ENCODE measurements around the gene RASGRF1. TPM values are rescaled to one million over a fixed set of nuclear protein-coding genes. Genes with fewer than 3 reads are reported as not detected.

The RASGRF1 gene
- total RNA-seq, 4 donors from 2014 or later, result 0.14 to 0.75 (median 0.64) TPM; not detected in 1

DNA sequence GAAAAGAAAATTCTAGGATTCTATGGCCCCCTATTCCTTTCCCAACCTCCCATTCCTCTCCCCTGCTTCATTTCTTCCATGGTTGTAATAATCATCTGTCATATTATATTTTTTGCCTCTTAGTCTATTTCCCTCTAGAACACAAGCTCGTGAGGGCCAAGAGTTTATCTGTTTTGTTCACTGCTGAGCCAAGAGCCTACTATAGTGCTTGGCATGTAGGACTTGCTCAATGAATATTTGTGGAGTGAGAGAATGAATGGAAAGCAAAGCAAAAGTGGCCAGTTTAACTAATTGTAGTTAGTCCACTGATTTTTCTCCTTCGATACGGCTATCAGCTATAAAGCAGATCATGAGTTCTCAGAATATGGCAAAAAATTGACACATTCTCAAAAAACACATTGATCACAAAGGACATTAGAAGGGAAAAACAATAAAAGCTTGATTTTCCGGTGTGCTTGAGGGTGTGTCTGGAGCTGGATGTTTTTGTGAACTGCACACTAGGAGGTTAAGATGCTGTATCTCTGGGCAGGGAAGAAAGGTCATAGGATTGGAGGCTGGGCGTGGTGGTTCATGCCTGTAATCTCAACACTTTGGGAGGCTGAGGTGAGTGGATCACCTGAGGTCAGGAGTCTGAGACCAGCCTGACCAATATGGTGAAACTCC lies 120.8 kb downstream of the RASGRF1 start:
- no peak overlapping the region for H3K4me3 ChIP-seq
- no peaks in the 10 kb centered on the region for H3K36me3 ChIP-seq
- in situ Hi-C loops (cut with MboI; ENCODE audit: low pct_ligation_motif_present in 1 of 4, low pct_unique_long_range_greater_than_20kb in 1 of 4, low sequenced_read_pairs in 3 of 4) (no loop called here), intact Hi-C loops (cut with DNase I; ENCODE audit: low total_unique reads) (no loop called here)
- no peaks in the 10 kb centered on the region for H3K9me3 ChIP-seq
- no peaks in the 10 kb centered on the region for H3K27me3 ChIP-seq
- TF ChIP-seq POLR2AphosphoS5 (IDR thresholded peaks at IDR 0.05) (no peak), EP300 (IDR thresholded peaks at IDR 0.05; ENCODE audit: low read depth) (no peak), POLR2A (IDR thresholded peaks at IDR 0.05) (no peak)
- TF ChIP-seq, protein P1, sequence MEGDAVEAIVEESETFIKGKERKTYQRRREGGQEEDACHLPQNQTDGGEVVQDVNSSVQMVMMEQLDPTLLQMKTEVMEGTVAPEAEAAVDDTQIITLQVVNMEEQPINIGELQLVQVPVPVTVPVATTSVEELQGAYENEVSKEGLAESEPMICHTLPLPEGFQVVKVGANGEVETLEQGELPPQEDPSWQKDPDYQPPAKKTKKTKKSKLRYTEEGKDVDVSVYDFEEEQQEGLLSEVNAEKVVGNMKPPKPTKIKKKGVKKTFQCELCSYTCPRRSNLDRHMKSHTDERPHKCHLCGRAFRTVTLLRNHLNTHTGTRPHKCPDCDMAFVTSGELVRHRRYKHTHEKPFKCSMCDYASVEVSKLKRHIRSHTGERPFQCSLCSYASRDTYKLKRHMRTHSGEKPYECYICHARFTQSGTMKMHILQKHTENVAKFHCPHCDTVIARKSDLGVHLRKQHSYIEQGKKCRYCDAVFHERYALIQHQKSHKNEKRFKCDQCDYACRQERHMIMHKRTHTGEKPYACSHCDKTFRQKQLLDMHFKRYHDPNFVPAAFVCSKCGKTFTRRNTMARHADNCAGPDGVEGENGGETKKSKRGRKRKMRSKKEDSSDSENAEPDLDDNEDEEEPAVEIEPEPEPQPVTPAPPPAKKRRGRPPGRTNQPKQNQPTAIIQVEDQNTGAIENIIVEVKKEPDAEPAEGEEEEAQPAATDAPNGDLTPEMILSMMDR (IDR thresholded peaks at IDR 0.05), result no peak
- DNase-seq, result no peak
- no peak overlapping the region for H3K27ac ChIP-seq
- H3K4me1 ChIP-seq, result peaks cover 0 to 8% (median 0%) of the 10 kb centered on the region in 4 donors
- WGBS, 2 donors (ENCODE audit: low coverage in 1 of 2), result 75 to 78% methylated on average over 5 of the region's 5 CpGs

- Histone ChIP-seq H3K4me1 (peaks cover 0 to 8% (median 0%) of the 10 kb centered on the region in 4 donors), H3K27ac (no peak overlapping the region), H3K4me3 (no peak overlapping the region), H3K36me3 (no peaks in the 10 kb centered on the region), H3K9me3 (no peaks in the 10 kb centered on the region), H3K27me3 (no peaks in the 10 kb centered on the region)
- WGBS, 2 donors (ENCODE audit: low coverage in 1 of 2), result 52 to 69% methylated on average over 5 of the region's 5 CpGs
- in situ Hi-C loops (cut with MboI; ENCODE audit: low pct_ligation_motif_present in 1 of 4, low pct_unique_long_range_greater_than_20kb in 1 of 4, low sequenced_read_pairs in 3 of 4) (no loop called here), intact Hi-C loops (cut with DNase I; ENCODE audit: low total_unique reads) (no loop called here)
- DNase-seq, result no peak
- no peak for TF ChIP-seq POLR2A (IDR thresholded peaks at IDR 0.05)
- TF ChIP-seq EP300 (IDR thresholded peaks at IDR 0.05; ENCODE audit: low read depth), result no peak
- TF ChIP-seq, protein P1 (IDR thresholded peaks at IDR 0.05), result no peak
- no peak for TF ChIP-seq POLR2AphosphoS5 (IDR thresholded peaks at IDR 0.05)
Measured at GRCh38 chr15:78968539-78969271, 121.9 kb downstream of the RASGRF1 start.

DNA sequence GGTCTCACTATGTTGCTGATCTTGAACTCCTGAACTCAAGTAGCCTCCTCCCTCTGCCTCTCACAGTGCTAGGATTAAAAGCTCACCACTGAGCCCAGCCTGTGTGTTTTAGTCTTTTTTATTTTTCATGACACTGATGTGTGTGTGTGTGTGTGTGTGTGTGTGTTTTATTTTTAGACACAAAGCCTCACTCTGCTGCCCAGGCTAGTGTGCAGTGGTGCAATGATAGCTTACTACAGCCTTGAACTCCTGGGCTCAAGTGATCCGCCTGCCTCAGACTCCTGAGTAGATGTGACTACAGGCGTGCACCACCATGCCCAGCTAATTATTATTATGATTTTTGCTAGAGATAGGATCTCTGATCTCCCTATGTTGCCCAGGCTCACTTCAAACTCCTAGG lies 122.5 kb downstream of the RASGRF1 start:
- intact Hi-C loops (cut with DNase I; ENCODE audit: low total_unique reads) (no loop called here), in situ Hi-C loops (cut with MboI; ENCODE audit: low pct_ligation_motif_present in 1 of 4, low pct_unique_long_range_greater_than_20kb in 1 of 4, low sequenced_read_pairs in 3 of 4) (no loop called here)
- no peak for TF ChIP-seq POLR2A (IDR thresholded peaks at IDR 0.05)
- TF ChIP-seq, protein P1 (IDR thresholded peaks at IDR 0.05), result no peak
- no peak for TF ChIP-seq EP300 (IDR thresholded peaks at IDR 0.05; ENCODE audit: low read depth)
- no peak for TF ChIP-seq POLR2AphosphoS5 (IDR thresholded peaks at IDR 0.05)
- Histone ChIP-seq H3K4me3 (no peak overlapping the region), H3K36me3 (no peaks in the 10 kb centered on the region), H3K27ac (no peak overlapping the region), H3K9me3 (no peaks in the 10 kb centered on the region), H3K27me3 (no peaks in the 10 kb centered on the region), H3K4me1 (peaks cover 0 to 8% (median 0%) of the 10 kb centered on the region in 4 donors)
- DNase-seq, result no peak
- 87% methylated on average over 2 of the region's 2 CpGs; no CpG with 5 or more reads in 1 of the 2 donors for WGBS, 2 donors (ENCODE audit: low coverage in 1 of 2)

DNA sequence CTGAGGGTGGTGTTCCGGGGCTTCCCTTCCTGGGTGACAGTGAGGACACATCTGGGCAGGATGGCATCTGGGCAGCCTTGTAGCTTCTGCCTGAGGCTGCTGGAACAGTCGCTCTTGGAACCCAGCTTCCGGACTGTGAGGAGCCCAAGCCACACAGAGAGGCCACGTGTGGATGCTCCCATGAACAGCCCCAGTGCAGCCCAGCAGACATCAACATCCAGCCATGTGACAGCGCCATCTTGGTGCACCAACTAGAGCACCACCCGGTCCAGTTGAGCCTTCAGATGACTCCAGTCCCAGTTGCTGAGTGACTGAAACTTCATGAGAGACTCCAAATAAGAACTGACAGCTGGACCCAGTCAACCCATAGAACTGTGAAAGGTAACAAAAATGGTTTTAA lies 130.3 kb downstream of the RASGRF1 start:
- TF ChIP-seq, protein P1 (IDR thresholded peaks at IDR 0.05), result no peak
- TF ChIP-seq POLR2AphosphoS5 (IDR thresholded peaks at IDR 0.05), result no peak
- no peak for TF ChIP-seq POLR2A (IDR thresholded peaks at IDR 0.05)
- DNase-seq, result no peak
- Histone ChIP-seq H3K9me3 (no peaks in the 10 kb centered on the region), H3K27ac (no peak overlapping the region), H3K4me3 (no peak overlapping the region), H3K36me3 (no peaks in the 10 kb centered on the region), H3K4me1 (no peaks in the 10 kb centered on the region), H3K27me3 (no peaks in the 10 kb centered on the region)
- intact Hi-C loops (cut with DNase I; ENCODE audit: low total_unique reads) (no loop called here), in situ Hi-C loops (cut with MboI; ENCODE audit: low pct_ligation_motif_present in 1 of 4, low pct_unique_long_range_greater_than_20kb in 1 of 4, low sequenced_read_pairs in 3 of 4) (no loop called here)
- 89% methylated on average over 6 of the region's 6 CpGs; no CpG with 5 or more reads in 1 of the 2 donors for WGBS, 2 donors (ENCODE audit: low coverage in 1 of 2)
